Measurements from ENCODE around the gene BATF.
A peak's percentile ranks its signal among the peaks of the same experiment; 100 is the strongest.

The BATF gene

GRCh38 chr14:75559451-75560222 lies 37.4 kb downstream of the BATF start:
- DNase-seq (ENCODE audit: low read depth in 2 of 2) = peak; percentile 23 to 25

- DNase-seq (ENCODE audit: low read depth in 2 of 2) = no peak
These were observed 38.8 kb downstream of the BATF start for GRCh38 chr14:75561013-75561432.

- no peak for DNase-seq (ENCODE audit: low read depth in 2 of 2)
These were observed 39.8 kb downstream of the BATF start for GRCh38 chr14:75562089-75562488.

- no peak for DNase-seq (ENCODE audit: low read depth in 2 of 2)
These were observed 40.2 kb downstream of the BATF start for GRCh38 chr14:75562489-75562888.

- no peak for DNase-seq (ENCODE audit: low read depth in 2 of 2)
These were observed 41.7 kb downstream of the BATF start for GRCh38 chr14:75563931-75564330.

- no peak for DNase-seq (ENCODE audit: low read depth in 2 of 2)
These were observed 42.8 kb downstream of the BATF start for GRCh38 chr14:75565056-75565455.

GRCh38 chr14:75566321-75566720 lies 44.1 kb downstream of the BATF start:
- no peak for DNase-seq (ENCODE audit: low read depth in 2 of 2)

GRCh38 chr14:75566752-75567151 lies 44.5 kb downstream of the BATF start:
- no peak for DNase-seq (ENCODE audit: low read depth in 2 of 2)

- no peak for DNase-seq (ENCODE audit: low read depth in 2 of 2)
These were observed 45.9 kb downstream of the BATF start for GRCh38 chr14:75568140-75568539.

- no peak for DNase-seq (ENCODE audit: low read depth in 2 of 2)
These were observed 46.5 kb downstream of the BATF start for GRCh38 chr14:75568791-75569190.

GRCh38 chr14:75570797-75571196 lies 48.5 kb downstream of the BATF start:
- DNase-seq (ENCODE audit: low read depth in 2 of 2) = no peak

- DNase-seq (ENCODE audit: low read depth in 2 of 2) = no peak
These were observed 49.8 kb downstream of the BATF start for GRCh38 chr14:75572104-75572503.

- no peak for DNase-seq (ENCODE audit: low read depth in 2 of 2)
These were observed 54.8 kb downstream of the BATF start for GRCh38 chr14:75577090-75577489.

- no peak for DNase-seq (ENCODE audit: low read depth in 2 of 2)
These were observed 55.4 kb downstream of the BATF start for GRCh38 chr14:75577729-75578101.

- no peak for DNase-seq (ENCODE audit: low read depth in 2 of 2)
These were observed 56.0 kb downstream of the BATF start, which contains the start of gene FLVCR2 for GRCh38 chr14:75578102-75578785. FLVCR2 (plus strand) TSS chr14:75578620; CDS start chr14:75578973, 353 bp downstream.

- DNase-seq (ENCODE audit: low read depth in 2 of 2) = no peak
These were observed 56.6 kb downstream of the BATF start for GRCh38 chr14:75578786-75579337.

GRCh38 chr14:75579338-75579864 lies 57.1 kb downstream of the BATF start:
- no peak for DNase-seq (ENCODE audit: low read depth in 2 of 2)

- DNase-seq (ENCODE audit: low read depth in 2 of 2) = no peak
These were observed 57.6 kb downstream of the BATF start for GRCh38 chr14:75579882-75580281.

- no peak for DNase-seq (ENCODE audit: low read depth in 2 of 2)
These were observed 65.1 kb downstream of the BATF start for GRCh38 chr14:75587388-75587787.

GRCh38 chr14:75589931-75590330 lies 67.7 kb downstream of the BATF start:
- DNase-seq (ENCODE audit: low read depth in 2 of 2) = no peak

- DNase-seq (ENCODE audit: low read depth in 2 of 2) = no peak
These were observed 69.2 kb downstream of the BATF start for GRCh38 chr14:75591331-75591946.

- no peak for DNase-seq (ENCODE audit: low read depth in 2 of 2)
These were observed 69.8 kb downstream of the BATF start for GRCh38 chr14:75591987-75592575.

All from fibroblast of skin of left biceps (primary cell).